GM19452 (cell line): ENCODE data around the gene PROP1.
"Not testable (repeated sequence)": the region's sequence is repeated elsewhere in the genome, so short reads cannot be mapped to it uniquely, and the experiment has no call there.

ENCODE experiments used
- ATAC-seq: cut with Tn5 transposase; IDR thresholded peaks from one replicate; pipeline ENCODE4 v1.9.1; 2021; ENCODE audit not compliant: unreplicated experiment

Gene PROP1

GRCh38 chr5:177995691-177996595, at the start of gene PROP1:
TSS of gene PROP1 (minus strand) at chr5:177996242. CDS start at chr5:177995933, 309 bp downstream.
- ATAC-seq, result no peak

- ATAC-seq, result not testable (repeated sequence)
These were observed 23.5 kb upstream of the PROP1 start for GRCh38 chr5:178019379-178020030.

- ATAC-seq, result not testable (repeated sequence)
These were observed 16.7 kb upstream of the PROP1 start for GRCh38 chr5:178012758-178013157.

GRCh38 chr5:178011816-178012554, 15.9 kb upstream of the PROP1 start:
- ATAC-seq, result not testable (repeated sequence)

- ATAC-seq, result not testable (repeated sequence)
These were observed 11.2 kb upstream of the PROP1 start for GRCh38 chr5:178007272-178007671.

- ATAC-seq, result peak; percentile 70
These were observed 10.6 kb upstream of the PROP1 start for GRCh38 chr5:178006536-178007231.

- ATAC-seq, result not testable (repeated sequence)
These were observed 10.1 kb upstream of the PROP1 start for GRCh38 chr5:178006181-178006535.

GRCh38 chr5:177997846-177998245, 1.8 kb upstream of the PROP1 start:
- no peak for ATAC-seq

GRCh38 chr5:177997319-177997670, 1.3 kb upstream of the PROP1 start:
- ATAC-seq, result no peak

- no peak for ATAC-seq
These were observed 747 bp upstream of the PROP1 start for GRCh38 chr5:177996660-177997318.

- ATAC-seq, result no peak
These were observed 1.4 kb downstream of the PROP1 start for GRCh38 chr5:177994561-177995190.

GRCh38 chr5:177994063-177994462, 2.0 kb downstream of the PROP1 start:
- no peak for ATAC-seq

GRCh38 chr5:177992466-177992865, 3.6 kb downstream of the PROP1 start:
- no peak for ATAC-seq

GRCh38 chr5:177988989-177989625, 6.9 kb downstream of the PROP1 start:
- no peak for ATAC-seq

GRCh38 chr5:177987326-177987725, 8.7 kb downstream of the PROP1 start:
- ATAC-seq, result no peak

GRCh38 chr5:177985430-177986040, 10.5 kb downstream of the PROP1 start:
- no peak for ATAC-seq

- no peak for ATAC-seq
These were observed 11.3 kb downstream of the PROP1 start for GRCh38 chr5:177984584-177985206.

- no peak for ATAC-seq
These were observed 12.1 kb downstream of the PROP1 start for GRCh38 chr5:177983763-177984583.
